ENCODE results near the gene ATXN10. TPM values are rescaled to one million over a fixed set of nuclear protein-coding genes. Genes with fewer than 3 reads are reported as not detected.

Gene ATXN10
- total and polyA plus RNA-seq, 2 donors (not counting 1 experiment from before 2014, with no cell fraction given) = 164 to 350 TPM

DNA sequence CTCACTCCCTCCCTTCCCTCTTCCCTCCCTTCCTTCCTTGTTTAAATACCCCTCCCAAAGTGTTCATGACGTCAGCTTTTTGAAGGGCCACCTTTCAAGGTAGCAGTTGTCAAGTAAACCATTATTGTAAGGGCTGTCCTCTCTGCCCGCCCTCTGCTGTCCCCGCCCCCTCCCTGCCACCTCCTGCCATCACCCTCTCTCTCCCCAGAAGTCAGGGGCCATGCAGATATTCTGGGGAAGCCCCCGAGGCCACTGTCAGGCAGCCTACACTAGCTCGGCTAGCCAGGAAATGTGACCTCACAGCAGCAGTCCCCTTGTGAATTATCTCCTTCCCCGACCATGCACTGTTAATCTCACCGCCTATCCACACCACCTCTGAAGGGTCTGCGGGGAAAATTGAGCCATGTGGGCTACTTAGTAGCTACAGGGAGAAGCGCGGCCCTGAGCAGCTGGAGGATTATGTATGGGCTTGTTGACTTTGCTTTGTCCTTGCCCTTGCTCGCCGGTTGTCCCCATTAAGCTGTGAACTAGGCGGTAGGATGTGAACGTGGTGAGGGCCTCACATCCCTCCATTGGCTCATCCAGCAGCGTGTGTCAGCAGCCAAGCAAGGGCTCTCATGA is 42.1 kb upstream of the ATXN10 start:
- no peak overlapping the region for H3K4me3 ChIP-seq (replicated peaks in 1 of 4; ENCODE audit: control extremely low read depth in 1 of 4, insufficient read depth in 1 of 4, low read depth in 3 of 4, low read length in 4 of 4)
- H3K27me3 ChIP-seq (ENCODE audit: control insufficient read depth, insufficient read depth, low read length) = peaks cover 7% of the 10 kb centered on the region
- no peaks in the 10 kb centered on the region for H3K9me3 ChIP-seq (ENCODE audit: control insufficient read depth, insufficient read depth, low read depth, low read length)
- H4K20me1 ChIP-seq (ENCODE audit: control insufficient read depth, extremely low read depth, insufficient read depth, low read length) = no peaks in the 10 kb centered on the region
- no peak overlapping the region for H3K27ac ChIP-seq (ENCODE audit: insufficient read depth, low read length)
- no peak overlapping the region for H3K4me2 ChIP-seq (ENCODE audit: extremely low read depth, insufficient read depth, low read length)
- H2AFZ ChIP-seq (ENCODE audit: low read length) = no peak overlapping the region
- no peaks in the 10 kb centered on the region for H3K36me3 ChIP-seq (ENCODE audit: control insufficient read depth, insufficient read depth, low read length)
- H3K9ac ChIP-seq (ENCODE audit: insufficient read depth, low read length) = no peak overlapping the region
- H3K4me1 ChIP-seq (ENCODE audit: control insufficient read depth, extremely low read depth, insufficient read depth, low read length) = no peaks in the 10 kb centered on the region
- DNase-seq (ENCODE audit: low read depth in 2 of 2) = no peak
- TF ChIP-seq, protein P1, sequence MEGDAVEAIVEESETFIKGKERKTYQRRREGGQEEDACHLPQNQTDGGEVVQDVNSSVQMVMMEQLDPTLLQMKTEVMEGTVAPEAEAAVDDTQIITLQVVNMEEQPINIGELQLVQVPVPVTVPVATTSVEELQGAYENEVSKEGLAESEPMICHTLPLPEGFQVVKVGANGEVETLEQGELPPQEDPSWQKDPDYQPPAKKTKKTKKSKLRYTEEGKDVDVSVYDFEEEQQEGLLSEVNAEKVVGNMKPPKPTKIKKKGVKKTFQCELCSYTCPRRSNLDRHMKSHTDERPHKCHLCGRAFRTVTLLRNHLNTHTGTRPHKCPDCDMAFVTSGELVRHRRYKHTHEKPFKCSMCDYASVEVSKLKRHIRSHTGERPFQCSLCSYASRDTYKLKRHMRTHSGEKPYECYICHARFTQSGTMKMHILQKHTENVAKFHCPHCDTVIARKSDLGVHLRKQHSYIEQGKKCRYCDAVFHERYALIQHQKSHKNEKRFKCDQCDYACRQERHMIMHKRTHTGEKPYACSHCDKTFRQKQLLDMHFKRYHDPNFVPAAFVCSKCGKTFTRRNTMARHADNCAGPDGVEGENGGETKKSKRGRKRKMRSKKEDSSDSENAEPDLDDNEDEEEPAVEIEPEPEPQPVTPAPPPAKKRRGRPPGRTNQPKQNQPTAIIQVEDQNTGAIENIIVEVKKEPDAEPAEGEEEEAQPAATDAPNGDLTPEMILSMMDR (conservative IDR thresholded peaks at IDR 0.05 in 1 of 2, IDR thresholded peaks at IDR 0.05 in 1 of 2; ENCODE audit: low read depth in 1 of 2, low read length in 2 of 2) = no peak
- TF ChIP-seq EZH2 (IDR thresholded peaks at IDR 0.05; ENCODE audit: low read length, missing control alignments) = no peak
- no peaks in the 10 kb centered on the region for H3K79me2 ChIP-seq (ENCODE audit: control insufficient read depth, insufficient read depth, low read length)

DNA sequence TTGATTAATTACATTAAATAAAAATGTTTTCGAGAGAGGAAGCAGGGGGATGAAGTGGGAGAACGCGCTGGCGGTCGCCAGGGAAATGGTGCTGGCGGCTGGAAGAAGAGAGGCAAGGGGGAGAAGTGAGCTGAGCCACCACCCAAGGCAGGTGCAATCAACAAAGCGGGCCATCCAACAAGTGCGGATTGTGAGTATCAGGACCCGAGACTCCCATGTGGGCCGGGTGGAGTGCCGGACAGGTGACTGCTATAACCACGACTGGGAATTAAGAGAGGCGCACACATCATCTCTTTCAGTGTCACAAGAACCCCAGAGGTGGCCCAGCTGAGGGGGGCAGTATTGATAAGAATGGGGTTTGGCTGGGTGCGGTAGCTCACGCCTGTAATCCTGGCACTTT is 41.2 kb upstream of the ATXN10 start:
- H3K4me1 ChIP-seq (ENCODE audit: control insufficient read depth, extremely low read depth, insufficient read depth, low read length) = no peaks in the 10 kb centered on the region
- DNase-seq (ENCODE audit: low read depth in 2 of 2) = no peak
- no peak overlapping the region for H3K4me3 ChIP-seq (replicated peaks in 1 of 4; ENCODE audit: control extremely low read depth in 1 of 4, insufficient read depth in 1 of 4, low read depth in 3 of 4, low read length in 4 of 4)
- H3K9ac ChIP-seq (ENCODE audit: insufficient read depth, low read length) = no peak overlapping the region
- H2AFZ ChIP-seq (ENCODE audit: low read length) = no peak overlapping the region
- no peaks in the 10 kb centered on the region for H3K79me2 ChIP-seq (ENCODE audit: control insufficient read depth, insufficient read depth, low read length)
- H3K27ac ChIP-seq (ENCODE audit: insufficient read depth, low read length) = no peak overlapping the region
- no peak overlapping the region for H3K4me2 ChIP-seq (ENCODE audit: extremely low read depth, insufficient read depth, low read length)
- H3K36me3 ChIP-seq (ENCODE audit: control insufficient read depth, insufficient read depth, low read length) = no peaks in the 10 kb centered on the region
- H3K9me3 ChIP-seq (ENCODE audit: control insufficient read depth, insufficient read depth, low read depth, low read length) = no peaks in the 10 kb centered on the region
- no peaks in the 10 kb centered on the region for H4K20me1 ChIP-seq (ENCODE audit: control insufficient read depth, extremely low read depth, insufficient read depth, low read length)
- TF ChIP-seq, protein P1 (conservative IDR thresholded peaks at IDR 0.05 in 1 of 2, IDR thresholded peaks at IDR 0.05 in 1 of 2; ENCODE audit: low read depth in 1 of 2, low read length in 2 of 2) = no peak
- TF ChIP-seq EZH2 (IDR thresholded peaks at IDR 0.05; ENCODE audit: low read length, missing control alignments) = no peak
- peaks cover 12% of the 10 kb centered on the region for H3K27me3 ChIP-seq (ENCODE audit: control insufficient read depth, insufficient read depth, low read length)

DNA sequence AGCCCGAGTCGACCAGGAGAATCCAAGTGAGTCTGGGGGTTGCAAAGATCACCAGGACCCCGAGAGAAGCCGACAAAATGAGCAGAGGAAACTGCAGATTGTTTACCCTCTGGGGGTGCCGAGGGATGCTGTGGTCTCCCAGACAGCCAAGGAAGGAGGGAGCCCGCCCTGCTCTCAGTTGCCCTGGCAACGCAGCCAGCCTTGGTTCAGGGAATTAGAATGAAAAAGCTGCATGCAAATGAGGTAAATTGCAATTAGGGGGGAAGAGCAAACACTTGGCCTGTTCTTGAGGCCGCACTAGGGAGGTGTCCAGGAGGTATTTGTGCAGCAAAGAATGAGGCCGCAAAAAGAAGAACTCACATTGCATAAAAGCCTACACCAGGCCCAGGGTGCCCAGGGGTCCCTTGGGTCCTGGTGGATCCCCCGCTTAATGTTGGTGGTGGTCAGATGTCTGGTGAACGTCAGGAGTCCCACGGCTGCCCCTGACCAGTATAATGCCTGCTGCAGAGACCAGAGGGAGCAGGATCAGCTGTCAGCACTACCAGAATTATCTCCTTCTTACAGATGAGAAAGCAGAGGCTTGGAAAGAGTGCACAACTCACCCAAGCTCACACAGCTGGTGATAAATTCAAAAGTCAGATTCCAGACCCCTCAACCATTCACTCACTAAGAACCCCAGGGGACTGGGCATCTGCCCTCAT is 40.3 kb upstream of the ATXN10 start:
- no peak for DNase-seq (ENCODE audit: low read depth in 2 of 2)
- TF ChIP-seq, protein P1 (conservative IDR thresholded peaks at IDR 0.05 in 1 of 2, IDR thresholded peaks at IDR 0.05 in 1 of 2; ENCODE audit: low read depth in 1 of 2, low read length in 2 of 2) = no peak
- TF ChIP-seq EZH2 (IDR thresholded peaks at IDR 0.05; ENCODE audit: low read length, missing control alignments) = no peak
- H3K36me3 ChIP-seq (ENCODE audit: control insufficient read depth, insufficient read depth, low read length) = no peaks in the 10 kb centered on the region

More for the DNA sequence above, 40.3 kb upstream of the ATXN10 start:
- Histone ChIP-seq H3K9ac (ENCODE audit: insufficient read depth, low read length) (no peak overlapping the region), H4K20me1 (ENCODE audit: control insufficient read depth, extremely low read depth, insufficient read depth, low read length) (no peaks in the 10 kb centered on the region), H3K27ac (ENCODE audit: insufficient read depth, low read length) (no peak overlapping the region), H3K4me1 (ENCODE audit: control insufficient read depth, extremely low read depth, insufficient read depth, low read length) (no peaks in the 10 kb centered on the region), H3K9me3 (ENCODE audit: control insufficient read depth, insufficient read depth, low read depth, low read length) (no peaks in the 10 kb centered on the region), H3K79me2 (ENCODE audit: control insufficient read depth, insufficient read depth, low read length) (no peaks in the 10 kb centered on the region), H3K4me3 (replicated peaks in 1 of 4; ENCODE audit: control extremely low read depth in 1 of 4, insufficient read depth in 1 of 4, low read depth in 3 of 4, low read length in 4 of 4) (no peak overlapping the region), H2AFZ (ENCODE audit: low read length) (no peak overlapping the region), H3K27me3 (ENCODE audit: control insufficient read depth, insufficient read depth, low read length) (peaks cover 12% of the 10 kb centered on the region), H3K4me2 (ENCODE audit: extremely low read depth, insufficient read depth, low read length) (no peak overlapping the region)

Data from fibroblast of lung (primary cell).